ENCODE measurements around the gene S100A7A.

- TF ChIP-seq, protein P1, sequence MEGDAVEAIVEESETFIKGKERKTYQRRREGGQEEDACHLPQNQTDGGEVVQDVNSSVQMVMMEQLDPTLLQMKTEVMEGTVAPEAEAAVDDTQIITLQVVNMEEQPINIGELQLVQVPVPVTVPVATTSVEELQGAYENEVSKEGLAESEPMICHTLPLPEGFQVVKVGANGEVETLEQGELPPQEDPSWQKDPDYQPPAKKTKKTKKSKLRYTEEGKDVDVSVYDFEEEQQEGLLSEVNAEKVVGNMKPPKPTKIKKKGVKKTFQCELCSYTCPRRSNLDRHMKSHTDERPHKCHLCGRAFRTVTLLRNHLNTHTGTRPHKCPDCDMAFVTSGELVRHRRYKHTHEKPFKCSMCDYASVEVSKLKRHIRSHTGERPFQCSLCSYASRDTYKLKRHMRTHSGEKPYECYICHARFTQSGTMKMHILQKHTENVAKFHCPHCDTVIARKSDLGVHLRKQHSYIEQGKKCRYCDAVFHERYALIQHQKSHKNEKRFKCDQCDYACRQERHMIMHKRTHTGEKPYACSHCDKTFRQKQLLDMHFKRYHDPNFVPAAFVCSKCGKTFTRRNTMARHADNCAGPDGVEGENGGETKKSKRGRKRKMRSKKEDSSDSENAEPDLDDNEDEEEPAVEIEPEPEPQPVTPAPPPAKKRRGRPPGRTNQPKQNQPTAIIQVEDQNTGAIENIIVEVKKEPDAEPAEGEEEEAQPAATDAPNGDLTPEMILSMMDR (IDR thresholded peaks at IDR 0.05), result no peak
- TF ChIP-seq EP300 (IDR thresholded peaks at IDR 0.05), result no peak
These were observed 19.9 kb upstream of the S100A7A start for GRCh38 chr1:153396461-153396860.

Measured in ovary (tissue), 3 donors.